Kidney (tissue), 14 donors: Measurements from ENCODE around the gene TFB2M. TPM values are rescaled to one million over a fixed set of nuclear protein-coding genes. Genes with fewer than 3 reads are reported as not detected.

Source experiments
- DNase-seq, 5 donors: peaks; one replicate each; pipeline ENCODE4 v3.0.0-alpha.2; 2013 to 2020
- FAIRE-seq: peaks from 2 replicates; lab custom pipeline; 2012; peaks lifted over from hg19 to GRCh38; lab: Jason Lieb, UNC
- H3K27ac ChIP-seq, 2 donors: one replicate each; pipeline ENCODE4 v1.7.0; 2013; ENCODE audit warnings: low read depth in 2 of 2, low read length in 2 of 2, inconsistent platforms in 1 of 2
- H3K27me3 ChIP-seq: one replicate; pipeline ENCODE4 v1.7.1; 2013; ENCODE audit warnings: low read length, inconsistent platforms; ENCODE audit not compliant: control insufficient read depth, insufficient read depth
- H3K36me3 ChIP-seq, 3 donors: one replicate each; pipeline versions ENCODE4 v1.7.0 to v1.7.1; 2013; ENCODE audit warnings: low read length in 3 of 3, control low read depth in 1 of 3, inconsistent platforms in 1 of 3; ENCODE audit not compliant: insufficient read depth in 3 of 3, control insufficient read depth in 2 of 3
- H3K4me1 ChIP-seq, 3 donors: one replicate each; pipeline versions ENCODE4 v1.7.0 to v1.7.1; 2013; ENCODE audit warnings: low read length in 3 of 3, inconsistent platforms in 1 of 3, low read depth in 1 of 3; ENCODE audit not compliant: control insufficient read depth in 2 of 3, insufficient read depth in 2 of 3
- H3K4me3 ChIP-seq, 3 donors: one replicate each; pipeline versions ENCODE4 v1.7.0 to v1.8.1; 2013; ENCODE audit warnings: low read length in 3 of 3, control low read depth in 1 of 3, inconsistent platforms in 1 of 3
- H3K9ac ChIP-seq, 3 donors: one replicate each; pipeline versions ENCODE4 v1.7.0 to v1.7.1; 2013; ENCODE audit warnings: low read length in 3 of 3, control low read depth in 1 of 3, inconsistent platforms in 1 of 3
- H3K9me3 ChIP-seq, 3 donors: one replicate each; pipeline versions ENCODE4 v1.7.0 to v1.7.1; 2013; ENCODE audit warnings: low read length in 3 of 3, control low read depth in 1 of 3, inconsistent platforms in 1 of 3; ENCODE audit not compliant: control insufficient read depth in 2 of 3, insufficient read depth in 1 of 3
- intact Hi-C: fragments of 100-400 bp; cut with DNase I; formaldehyde crosslinking; loops from one replicate; pipeline ENCODE4 v1.11.1; 2022
- polyA plus RNA-seq: library from polyadenylated mRNA; stranded (reverse); fragments of 350-450 nt; fragmentation: Illumina TruSeq; extraction: RNeasy Lipid Tissue Mini Kit (QIAGEN cat#74804); gene quantifications from one replicate; pipeline ENCODE4 v1.2.3, GENCODE V29; 2014; ENCODE audit warnings: low read depth, low replicate concordance; ENCODE audit not compliant: insufficient read depth
- total RNA-seq: library from RNA; stranded (reverse); fragmentation: NEBNext Ultra II Directional; extraction: Animal tissue kit (Norgen Biotek cat#: 25700); gene quantifications from one replicate; pipeline ENCODE4 v1.2.1, GENCODE V29; 2021
- TF ChIP-seq, protein P1 (sequence below): IDR thresholded peaks from 3 replicates; pipeline ENCODE4 v1.5.1; 2012; ENCODE audit warnings: mild to moderate bottlenecking, moderate library complexity, borderline replicate concordance; ENCODE audit not compliant: insufficient read depth; ENCODE audit errors: extremely low read depth
- donor health status: control.
- donor health status: control.
- donor health status: control.
- donor health status: control.
- donor health status: control.
- donor health status: DM: yes; HTN: yes; CAD: no.
- donor health status: Normal renal cell carcinoma (clear cell type).

TFB2M gene
- total and polyA plus RNA-seq, 2 donors from 2014 or later = 10.8 to 14.7 TPM

DNA sequence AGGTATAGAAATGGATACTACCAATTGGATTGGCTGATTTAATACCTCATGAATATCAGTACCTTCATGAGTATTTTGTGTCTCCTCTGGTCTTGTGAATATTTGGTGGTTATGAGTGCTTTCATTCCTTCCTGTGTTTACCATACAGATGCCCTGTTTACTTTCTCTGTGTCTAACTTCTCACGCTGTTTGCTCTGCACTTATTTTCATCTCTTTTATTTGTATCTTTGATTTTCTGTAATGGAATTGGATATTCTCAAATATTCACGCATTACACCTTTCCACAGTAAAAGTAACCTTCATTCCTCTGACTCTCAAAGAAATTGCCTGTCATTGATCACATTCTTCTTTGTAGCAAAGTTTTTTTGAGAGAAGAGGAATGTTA, 17.0 kb upstream of the TFB2M start:
- DNase-seq = no peak
- Histone ChIP-seq H3K27ac (peak overlapping the region in 1 of 2 donors; percentile 13), H3K27me3 (no peaks in the 10 kb centered on the region), H3K9ac (no peak overlapping the region), H3K4me1 (peaks cover 0 to 17% (median 7%) of the 10 kb centered on the region in 3 donors), H3K4me3 (no peak overlapping the region), H3K36me3 (no peaks in the 10 kb centered on the region), H3K9me3 (no peaks in the 10 kb centered on the region)
- intact Hi-C loops = no loop called here
- TF ChIP-seq, protein P1, sequence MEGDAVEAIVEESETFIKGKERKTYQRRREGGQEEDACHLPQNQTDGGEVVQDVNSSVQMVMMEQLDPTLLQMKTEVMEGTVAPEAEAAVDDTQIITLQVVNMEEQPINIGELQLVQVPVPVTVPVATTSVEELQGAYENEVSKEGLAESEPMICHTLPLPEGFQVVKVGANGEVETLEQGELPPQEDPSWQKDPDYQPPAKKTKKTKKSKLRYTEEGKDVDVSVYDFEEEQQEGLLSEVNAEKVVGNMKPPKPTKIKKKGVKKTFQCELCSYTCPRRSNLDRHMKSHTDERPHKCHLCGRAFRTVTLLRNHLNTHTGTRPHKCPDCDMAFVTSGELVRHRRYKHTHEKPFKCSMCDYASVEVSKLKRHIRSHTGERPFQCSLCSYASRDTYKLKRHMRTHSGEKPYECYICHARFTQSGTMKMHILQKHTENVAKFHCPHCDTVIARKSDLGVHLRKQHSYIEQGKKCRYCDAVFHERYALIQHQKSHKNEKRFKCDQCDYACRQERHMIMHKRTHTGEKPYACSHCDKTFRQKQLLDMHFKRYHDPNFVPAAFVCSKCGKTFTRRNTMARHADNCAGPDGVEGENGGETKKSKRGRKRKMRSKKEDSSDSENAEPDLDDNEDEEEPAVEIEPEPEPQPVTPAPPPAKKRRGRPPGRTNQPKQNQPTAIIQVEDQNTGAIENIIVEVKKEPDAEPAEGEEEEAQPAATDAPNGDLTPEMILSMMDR = no peak
- no peak for FAIRE-seq

DNA sequence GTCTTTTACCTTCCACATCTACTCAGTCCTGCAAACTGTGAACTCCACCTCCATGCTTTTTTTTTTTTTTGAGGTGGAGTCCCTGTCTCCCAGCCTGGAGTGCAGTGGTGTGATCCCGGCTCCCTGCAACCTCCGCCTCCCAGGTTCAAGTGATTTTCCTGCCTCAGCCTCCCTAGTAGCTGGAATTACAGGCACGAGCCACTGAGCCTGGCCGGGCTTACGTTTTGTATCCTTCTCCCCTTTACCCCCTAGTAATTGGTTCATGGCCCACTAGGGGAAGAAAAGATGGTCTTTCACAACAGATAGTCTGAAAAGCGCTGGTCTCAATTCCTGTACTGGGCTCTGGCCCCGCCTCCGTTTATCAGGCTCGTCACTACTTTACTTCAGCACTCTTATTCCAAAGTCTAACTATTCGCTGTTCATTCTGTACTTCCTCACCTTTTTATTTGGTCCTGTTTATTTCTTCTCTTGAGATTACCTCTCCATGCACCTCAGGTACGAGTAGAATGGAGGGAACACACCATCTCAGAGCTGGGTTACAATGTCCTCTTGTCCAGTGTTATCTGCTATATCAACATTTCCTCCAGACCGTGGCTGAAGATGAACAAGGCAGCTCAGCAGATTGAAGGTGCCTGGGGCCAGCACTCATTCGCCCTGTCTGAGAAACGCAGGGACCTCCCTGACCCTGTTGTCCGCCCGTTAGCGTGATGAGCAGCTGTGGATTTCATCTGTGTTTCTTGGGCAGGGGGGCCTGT, 16.4 kb upstream of the TFB2M start:
- Histone ChIP-seq H3K36me3 (no peaks in the 10 kb centered on the region), H3K27me3 (no peaks in the 10 kb centered on the region), H3K27ac (peak overlapping the region in 1 of 2 donors; percentile 13), H3K4me1 (peaks cover 0 to 17% (median 7%) of the 10 kb centered on the region in 3 donors), H3K9me3 (no peaks in the 10 kb centered on the region), H3K4me3 (no peak overlapping the region), H3K9ac (no peak overlapping the region)
- intact Hi-C loops = no loop called here
- TF ChIP-seq, protein P1 = no peak
- no peak for DNase-seq
- no peak for FAIRE-seq

DNA sequence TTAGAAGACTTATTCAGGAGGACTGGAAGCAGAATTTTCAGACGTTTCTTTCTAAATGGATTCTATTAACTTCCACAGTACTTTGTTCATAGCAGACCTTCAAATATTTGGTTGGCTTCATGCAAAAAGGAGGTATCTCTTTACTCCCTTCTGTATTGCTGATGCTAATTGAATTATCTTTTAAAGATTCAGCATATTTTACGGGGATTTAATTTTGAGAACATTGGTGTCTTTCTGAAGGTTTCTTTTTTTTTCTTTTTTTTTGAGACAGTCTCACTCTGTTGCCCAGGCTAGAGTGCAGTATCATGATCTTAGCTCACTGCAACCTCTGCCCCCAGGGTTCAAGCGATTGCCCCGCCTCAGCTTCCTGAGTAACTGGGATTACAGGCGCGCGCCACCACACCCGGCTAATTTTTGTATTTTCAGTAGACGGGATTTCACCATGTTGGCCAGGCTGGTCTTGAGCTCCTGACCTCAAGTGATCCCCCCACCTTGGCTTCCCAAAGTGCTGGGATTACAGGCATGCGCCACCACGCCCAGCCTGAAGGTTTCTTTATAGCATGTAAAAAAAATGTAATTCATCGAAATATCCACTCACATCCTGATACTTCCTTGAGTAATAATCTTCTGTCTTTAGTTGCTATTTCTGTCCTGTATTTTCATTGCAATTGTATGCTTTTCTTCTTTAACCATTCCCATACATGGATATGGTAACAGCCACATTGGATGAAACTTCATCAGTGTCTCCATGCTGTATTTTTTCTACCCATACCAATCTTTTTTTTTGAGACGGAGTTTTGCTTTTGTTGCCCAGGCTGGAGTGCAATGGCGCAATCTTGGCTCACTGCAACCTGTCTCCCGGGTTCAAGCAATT, 14.7 kb upstream of the TFB2M start:
- no peak for DNase-seq
- H3K9me3 ChIP-seq = no peaks in the 10 kb centered on the region
- peaks cover 0 to 17% (median 7%) of the 10 kb centered on the region in 3 donors for H3K4me1 ChIP-seq
- TF ChIP-seq, protein P1 = no peak
- H3K27ac ChIP-seq = no peak overlapping the region
- intact Hi-C loops = no loop called here
- no peak for FAIRE-seq
- H3K4me3 ChIP-seq = no peak overlapping the region
- no peaks in the 10 kb centered on the region for H3K36me3 ChIP-seq
- no peak overlapping the region for H3K9ac ChIP-seq
- H3K27me3 ChIP-seq = no peaks in the 10 kb centered on the region
